ENCODE data around the gene DCLK1.

Gene DCLK1

GRCh38 chr13:36166046-36166445 is 34.9 kb upstream of the DCLK1 start:
- H2BK5ac ChIP-seq (ENCODE audit: low read depth, low read length, poor library complexity): no peak overlapping the region

GRCh38 chr13:36163809-36164308 is 32.7 kb upstream of the DCLK1 start:
- no peak overlapping the region for H3K23ac ChIP-seq (ENCODE audit: low read length)
- H3K14ac ChIP-seq (ENCODE audit: low read length): no peak overlapping the region
- no peaks in the 10 kb centered on the region for H3K79me1 ChIP-seq (ENCODE audit: low read length)
- H2BK12ac ChIP-seq (ENCODE audit: low read length): no peak overlapping the region
- H3K4ac ChIP-seq (ENCODE audit: low read depth, low read length): no peak overlapping the region
- H2AFZ ChIP-seq (ENCODE audit: insufficient read depth, low read length, poor library complexity): no peak overlapping the region
- H3K79me2 ChIP-seq (ENCODE audit: control insufficient read depth, insufficient read depth, low read length, poor library complexity): no peaks in the 10 kb centered on the region
- H3K9me3 ChIP-seq (ENCODE audit: insufficient read depth, low read depth, low read length): no peaks in the 10 kb centered on the region
- H3K27ac ChIP-seq (ENCODE audit: low read depth, low read length): no peak overlapping the region
- H3K18ac ChIP-seq (ENCODE audit: low read length): no peak overlapping the region
- no peak overlapping the region for H3K9ac ChIP-seq (ENCODE audit: low read length)
- H4K91ac ChIP-seq (ENCODE audit: low read depth, low read length): no peak overlapping the region
- no CpG with 5 or more reads among the region's 7 CpGs for WGBS (ENCODE audit: extremely low coverage, insufficient coverage, insufficient read length)
- no peak overlapping the region for H3K4me2 ChIP-seq (ENCODE audit: low read length)
- H2BK120ac ChIP-seq (ENCODE audit: insufficient read depth, low read length, poor library complexity): no peak overlapping the region
- DNase-seq: no peak
- no peak overlapping the region for H2BK5ac ChIP-seq (ENCODE audit: low read depth, low read length, poor library complexity)
- no peaks in the 10 kb centered on the region for H3K36me3 ChIP-seq (ENCODE audit: control insufficient read depth in 1 of 2, insufficient read depth in 2 of 2, low read length in 2 of 2)
- H4K12ac ChIP-seq (ENCODE audit: low read depth, low read length): no peak overlapping the region
- no peak overlapping the region for H3K4me3 ChIP-seq (ENCODE audit: low read depth, low read length)
- H4K8ac ChIP-seq (ENCODE audit: low read depth, low read length): no peak overlapping the region
- no peaks in the 10 kb centered on the region for H3K27me3 ChIP-seq (ENCODE audit: insufficient read depth, low read length)
- no peaks in the 10 kb centered on the region for H3K4me1 ChIP-seq (ENCODE audit: control insufficient read depth in 1 of 2, insufficient read depth in 2 of 2, low read length in 2 of 2)
- H2AK5ac ChIP-seq (ENCODE audit: low read length): no peak overlapping the region

More at GRCh38 chr13:36166046-36166445, 34.9 kb upstream of the DCLK1 start:
- no peaks in the 10 kb centered on the region for H3K36me3 ChIP-seq (ENCODE audit: control insufficient read depth in 1 of 2, insufficient read depth in 2 of 2, low read length in 2 of 2)
- no peak overlapping the region for H4K8ac ChIP-seq (ENCODE audit: low read depth, low read length)
- H3K4ac ChIP-seq (ENCODE audit: low read depth, low read length): no peak overlapping the region
- no peak overlapping the region for H2BK12ac ChIP-seq (ENCODE audit: low read length)
- no peak overlapping the region for H4K12ac ChIP-seq (ENCODE audit: low read depth, low read length)
- no peak overlapping the region for H3K27ac ChIP-seq (ENCODE audit: low read depth, low read length)
- no peak overlapping the region for H2AFZ ChIP-seq (ENCODE audit: insufficient read depth, low read length, poor library complexity)
- no peak overlapping the region for H3K23ac ChIP-seq (ENCODE audit: low read length)
- H3K27me3 ChIP-seq (ENCODE audit: insufficient read depth, low read length): no peaks in the 10 kb centered on the region
- no peaks in the 10 kb centered on the region for H3K79me2 ChIP-seq (ENCODE audit: control insufficient read depth, insufficient read depth, low read length, poor library complexity)
- H4K91ac ChIP-seq (ENCODE audit: low read depth, low read length): no peak overlapping the region
- no peak overlapping the region for H3K18ac ChIP-seq (ENCODE audit: low read length)
- no peaks in the 10 kb centered on the region for H3K4me1 ChIP-seq (ENCODE audit: control insufficient read depth in 1 of 2, insufficient read depth in 2 of 2, low read length in 2 of 2)
- no peak overlapping the region for H3K4me3 ChIP-seq (ENCODE audit: low read depth, low read length)
- H3K9me3 ChIP-seq (ENCODE audit: insufficient read depth, low read depth, low read length): no peaks in the 10 kb centered on the region
- H3K79me1 ChIP-seq (ENCODE audit: low read length): no peaks in the 10 kb centered on the region
- H3K14ac ChIP-seq (ENCODE audit: low read length): no peak overlapping the region
- no peak overlapping the region for H3K4me2 ChIP-seq (ENCODE audit: low read length)
- H3K9ac ChIP-seq (ENCODE audit: low read length): no peak overlapping the region
- no peak overlapping the region for H2AK5ac ChIP-seq (ENCODE audit: low read length)
- no peak overlapping the region for H2BK120ac ChIP-seq (ENCODE audit: insufficient read depth, low read length, poor library complexity)
- DNase-seq: no peak
- no CpG with 5 or more reads among the region's 5 CpGs for WGBS (ENCODE audit: extremely low coverage, insufficient coverage, insufficient read length)

- Histone ChIP-seq H3K79me1 (ENCODE audit: low read length) (no peaks in the 10 kb centered on the region), H4K91ac (ENCODE audit: low read depth, low read length) (no peak overlapping the region), H3K4me2 (ENCODE audit: low read length) (no peak overlapping the region), H4K8ac (ENCODE audit: low read depth, low read length) (no peak overlapping the region), H2AFZ (ENCODE audit: insufficient read depth, low read length, poor library complexity) (no peak overlapping the region), H3K18ac (ENCODE audit: low read length) (no peak overlapping the region), H3K14ac (ENCODE audit: low read length) (no peak overlapping the region), H3K23ac (ENCODE audit: low read length) (no peak overlapping the region), H2BK12ac (ENCODE audit: low read length) (no peak overlapping the region), H4K12ac (ENCODE audit: low read depth, low read length) (no peak overlapping the region), H3K36me3 (ENCODE audit: control insufficient read depth in 1 of 2, insufficient read depth in 2 of 2, low read length in 2 of 2) (no peaks in the 10 kb centered on the region), H3K27ac (ENCODE audit: low read depth, low read length) (no peak overlapping the region), H3K9ac (ENCODE audit: low read length) (no peak overlapping the region), H3K9me3 (ENCODE audit: insufficient read depth, low read depth, low read length) (no peaks in the 10 kb centered on the region), H3K27me3 (ENCODE audit: insufficient read depth, low read length) (no peaks in the 10 kb centered on the region), H2BK5ac (ENCODE audit: low read depth, low read length, poor library complexity) (no peak overlapping the region), H2BK120ac (ENCODE audit: insufficient read depth, low read length, poor library complexity) (no peak overlapping the region), H3K79me2 (ENCODE audit: control insufficient read depth, insufficient read depth, low read length, poor library complexity) (no peaks in the 10 kb centered on the region), H2AK5ac (ENCODE audit: low read length) (no peak overlapping the region), H3K4me1 (ENCODE audit: control insufficient read depth in 1 of 2, insufficient read depth in 2 of 2, low read length in 2 of 2) (no peaks in the 10 kb centered on the region), H3K4ac (ENCODE audit: low read depth, low read length) (no peak overlapping the region), H3K4me3 (ENCODE audit: low read depth, low read length) (no peak overlapping the region)
- DNase-seq: peak in 1 of 2 donors; percentile 20
- no CpG with 5 or more reads among the region's 6 CpGs for WGBS (ENCODE audit: extremely low coverage, insufficient coverage, insufficient read length)
Measured at GRCh38 chr13:36163286-36163685, 32.1 kb upstream of the DCLK1 start.

- H3K4me3 ChIP-seq (ENCODE audit: low read depth, low read length): no peak overlapping the region
- no peaks in the 10 kb centered on the region for H3K4me1 ChIP-seq (ENCODE audit: control insufficient read depth in 1 of 2, insufficient read depth in 2 of 2, low read length in 2 of 2)
- no peak overlapping the region for H3K9ac ChIP-seq (ENCODE audit: low read length)
- no peak overlapping the region for H4K91ac ChIP-seq (ENCODE audit: low read depth, low read length)
- no peaks in the 10 kb centered on the region for H3K79me2 ChIP-seq (ENCODE audit: control insufficient read depth, insufficient read depth, low read length, poor library complexity)
- no peak overlapping the region for H3K27ac ChIP-seq (ENCODE audit: low read depth, low read length)
- H2BK120ac ChIP-seq (ENCODE audit: insufficient read depth, low read length, poor library complexity): no peak overlapping the region
- H3K79me1 ChIP-seq (ENCODE audit: low read length): no peaks in the 10 kb centered on the region
- no peak overlapping the region for H2AFZ ChIP-seq (ENCODE audit: insufficient read depth, low read length, poor library complexity)
- no peak overlapping the region for H2BK5ac ChIP-seq (ENCODE audit: low read depth, low read length, poor library complexity)
- H3K36me3 ChIP-seq (ENCODE audit: control insufficient read depth in 1 of 2, insufficient read depth in 2 of 2, low read length in 2 of 2): no peaks in the 10 kb centered on the region
- H3K4me2 ChIP-seq (ENCODE audit: low read length): no peak overlapping the region
- no peak overlapping the region for H3K14ac ChIP-seq (ENCODE audit: low read length)
- no peaks in the 10 kb centered on the region for H3K9me3 ChIP-seq (ENCODE audit: insufficient read depth, low read depth, low read length)
- no peak overlapping the region for H2AK5ac ChIP-seq (ENCODE audit: low read length)
- H4K8ac ChIP-seq (ENCODE audit: low read depth, low read length): no peak overlapping the region
- H3K27me3 ChIP-seq (ENCODE audit: insufficient read depth, low read length): no peaks in the 10 kb centered on the region
- no peak overlapping the region for H4K12ac ChIP-seq (ENCODE audit: low read depth, low read length)
- no peak overlapping the region for H2BK12ac ChIP-seq (ENCODE audit: low read length)
- no peak overlapping the region for H3K18ac ChIP-seq (ENCODE audit: low read length)
- no peak overlapping the region for H3K4ac ChIP-seq (ENCODE audit: low read depth, low read length)
- no peak for DNase-seq
- no peak overlapping the region for H3K23ac ChIP-seq (ENCODE audit: low read length)
- WGBS (ENCODE audit: extremely low coverage, insufficient coverage, insufficient read length): no CpG with 5 or more reads among the region's 4 CpGs
Measured at GRCh38 chr13:36160297-36160696, 29.1 kb upstream of the DCLK1 start.

Measured in trophoblast cell (in vitro differentiated cells and primary cell).